B cell (primary cell): ENCODE data around the gene NKX3-2. TPM values are rescaled to one million over a fixed set of nuclear protein-coding genes. Genes with fewer than 3 reads are reported as not detected.

Source experiments
- ATAC-seq: fragments of 200-7000 bp; cut with Tn5 transposase; one replicate; pipeline ENCODE4 v1.10.0; 2021; ENCODE audit warnings: low read depth, mild to moderate bottlenecking, moderate number of reproducible peaks, moderate library complexity
- CTCF ChIA-PET: fragments of 350-600 bp; sonication (Branson Sonifier 250); formaldehyde crosslinking; loops from one replicate; lab custom pipeline; 2021; ENCODE audit warnings: antibody characterized with exemption, inconsistent platforms; lab: Charles Lee
- POLR2A ChIA-PET: fragments of 350-600 bp; sonication (Branson Sonifier 250); formaldehyde crosslinking; loops from one replicate; lab custom pipeline; 2021; ENCODE audit warnings: antibody characterized with exemption; lab: Charles Lee
- DNase-seq: peaks from one replicate; pipeline ENCODE4 v3.0.0; 2013
- H2AFZ ChIP-seq: 2 replicates; pipeline ENCODE4 v1.6.1; 2012; ENCODE audit warnings: mild to moderate bottlenecking, low read depth, low read length; ENCODE audit not compliant: insufficient read depth, poor library complexity, severe bottlenecking
- H3K27ac ChIP-seq, 2 donors: 1 replicate in 1 of 2; 2 replicates in 1 of 2; pipeline ENCODE4 v1.5.1; 2012 to 2013; ENCODE audit warnings: low read length in 2 of 2, mild to moderate bottlenecking in 2 of 2, moderate library complexity in 1 of 2
- H3K27me3 ChIP-seq, 4 experiments: fragments of 200-600 bp in 1 of 4; sonication (generic) in 1 of 4; replicated peaks in 1 of 4; 1 replicate in 2 of 4; 2 replicates in 2 of 4; pipeline versions ENCODE4 v1.6.1 to v1.7.0; 2013 to 2016; ENCODE audit warnings: low read length in 3 of 4, mild to moderate bottlenecking in 2 of 4, mixed read lengths in 1 of 4, moderate library complexity in 1 of 4; ENCODE audit not compliant: insufficient read depth in 4 of 4, control insufficient read depth in 3 of 4; ENCODE audit errors: control extremely low read depth in 1 of 4
- H3K36me3 ChIP-seq, 2 experiments: replicated peaks in 1 of 2; 1 replicate in 1 of 2; 2 replicates in 1 of 2; pipeline versions ENCODE4 v1.6.1 to v1.7.1; 2013; ENCODE audit warnings: low read length in 1 of 2; ENCODE audit not compliant: insufficient read depth in 2 of 2, control insufficient read depth in 1 of 2; ENCODE audit errors: control extremely low read depth in 1 of 2, extremely low read depth in 1 of 2
- H3K4me1 ChIP-seq, 2 donors: fragments of 200-600 bp in 1 of 2; sonication (generic) in 1 of 2; 1 replicate in 1 of 2; 2 replicates in 1 of 2; pipeline versions ENCODE4 v1.5.1 to v1.6.1; 2013 to 2017; ENCODE audit warnings: low read length in 2 of 2; ENCODE audit not compliant: control insufficient read depth in 2 of 2, insufficient read depth in 2 of 2
- H3K4me2 ChIP-seq: replicated peaks from 2 replicates; pipeline ENCODE3; 2012; ENCODE audit warnings: mild to moderate bottlenecking, low read depth, low read length; ENCODE audit not compliant: poor library complexity, severe bottlenecking
- H3K4me3 ChIP-seq, 5 experiments: fragments of 200-600 bp in 1 of 5; sonication (generic) in 1 of 5; 1 replicate in 3 of 5; 2 replicates in 2 of 5; pipeline versions ENCODE4 v1.5.1 to v1.7.0; 2011 to 2016; ENCODE audit warnings: low read length in 4 of 5, mild to moderate bottlenecking in 4 of 5, low read depth in 2 of 5, control low read depth in 1 of 5, moderate library complexity in 1 of 5; ENCODE audit not compliant: insufficient read depth in 1 of 5; ENCODE audit errors: control extremely low read depth in 1 of 5, extremely low read depth in 1 of 5
- H3K79me2 ChIP-seq: fragments of 200-600 bp; sonication (generic); one replicate; pipeline ENCODE4 v1.6.0; 2016; ENCODE audit warnings: low read length; ENCODE audit not compliant: control insufficient read depth, insufficient read depth
- H3K9ac ChIP-seq: fragments of 200-600 bp; sonication (generic); 2 replicates; pipeline ENCODE4 v1.6.1; 2017; ENCODE audit warnings: mild to moderate bottlenecking, low read length, moderate library complexity
- H3K9me3 ChIP-seq, 3 donors: one replicate each; pipeline versions ENCODE4 v1.6.1 to v1.7.1; 2013; ENCODE audit warnings: low read length in 2 of 3; ENCODE audit not compliant: control insufficient read depth in 2 of 3, insufficient read depth in 1 of 3; ENCODE audit errors: control extremely low read depth in 1 of 3
- H4K20me1 ChIP-seq: 2 replicates; pipeline ENCODE4 v1.6.0; 2012; ENCODE audit warnings: mild to moderate bottlenecking, low read length; ENCODE audit not compliant: insufficient read depth, control insufficient read depth, poor library complexity, severe bottlenecking
- H3K27ac Mint-ChIP-seq: one replicate; pipeline ENCODE4 v1.8.0; 2021; ENCODE audit warnings: mixed read lengths
- H3K27me3 Mint-ChIP-seq: one replicate; pipeline ENCODE4 v1.8.0; 2021; ENCODE audit warnings: mixed read lengths
- H3K4me1 Mint-ChIP-seq: one replicate; pipeline ENCODE4 v1.8.0; 2021; ENCODE audit warnings: mixed read lengths
- H3K4me3 Mint-ChIP-seq: one replicate; pipeline ENCODE4 v1.8.0; 2021; ENCODE audit warnings: mixed read lengths
- H3K9me3 Mint-ChIP-seq: one replicate; pipeline ENCODE4 v1.8.0; 2022; ENCODE audit warnings: mixed read lengths; ENCODE audit not compliant: insufficient read depth
- EZH2 ChIP-seq: IDR thresholded peaks from 2 replicates; pipeline ENCODE4 v1.6.1; 2012; ENCODE audit warnings: borderline replicate concordance, low read depth, mild to moderate bottlenecking, moderate library complexity, low read length; ENCODE audit not compliant: insufficient read depth, poor library complexity, severe bottlenecking
- WGBS: methylation state at CpG from one replicate; pipeline ENCODE4 v1.1.5; 2013; ENCODE audit warnings: missing lambda C conversion rate; ENCODE audit not compliant: insufficient coverage; 5-methylcytosine and 5-hydroxymethylcytosine counted together
- intact Hi-C: fragments of 100-400 bp; cut with micrococcal nuclease; formaldehyde crosslinking; loops from one replicate; pipeline ENCODE4 v1.10.0; 2022
- polyA plus RNA-seq: library from polyadenylated mRNA; depleted of rRNA; stranded (reverse); fragments of >200 nt; gene quantifications from 2 replicates; pipeline ENCODE4 v1.2.3, GENCODE V29; 2012
- total RNA-seq, 2 donors: library from RNA; stranded (reverse); fragments of 120-200 nt in 1 of 2; gene quantifications; 1 replicate in 1 of 2; 2 replicates in 1 of 2; pipeline versions ENCODE4 v1.2.3 to v1.2.4, GENCODE V29; 2013 to 2022
- TF ChIP-seq, protein P1 (sequence below): fragments of 200-600 bp; IDR thresholded peaks from one replicate; pipeline ENCODE4 v1.8.0; 2022; ENCODE audit warnings: antibody characterized with exemption, mild to moderate bottlenecking

The NKX3-2 gene
- total and polyA plus RNA-seq, 2 donors (not counting 1 experiment from before 2014, with no cell fraction given), result not detected

DNA sequence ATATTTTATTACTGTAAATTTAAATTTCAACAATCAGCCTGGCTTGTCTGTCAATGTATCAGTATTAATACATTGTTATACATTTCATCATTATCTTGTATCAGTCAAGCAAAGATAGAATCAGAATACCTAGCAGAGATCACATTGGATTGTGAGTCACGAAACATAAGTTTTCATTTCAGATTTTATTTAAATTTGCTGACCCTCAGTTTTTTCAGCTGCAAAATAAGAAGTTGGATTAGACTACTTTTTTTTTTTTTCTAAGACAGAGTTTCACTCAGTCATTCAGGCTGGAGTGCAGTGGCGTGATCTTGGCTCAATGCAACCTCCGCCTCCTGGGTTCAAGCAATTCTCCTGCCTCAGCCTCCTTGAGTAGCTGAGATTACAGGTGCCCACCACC, 33.4 kb upstream of the NKX3-2 start:
- Mint-ChIP-seq H3K27me3 (no peaks in the 10 kb centered on the region), H3K4me3 (no peak overlapping the region), H3K4me1 (no peaks in the 10 kb centered on the region), H3K9me3 (no peaks in the 10 kb centered on the region), H3K27ac (no peak overlapping the region)
- peaks cover 6 to 83% of the 10 kb centered on the region in 2 experiments for H3K36me3 ChIP-seq
- intact Hi-C loops, result no loop called here
- H3K4me2 ChIP-seq, result no peak overlapping the region
- H2AFZ ChIP-seq, result no peak overlapping the region
- no peaks in the 10 kb centered on the region for H4K20me1 ChIP-seq
- H3K4me3 ChIP-seq, result no peak overlapping the region
- H3K79me2 ChIP-seq, result no peaks in the 10 kb centered on the region
- ChIA-PET CTCF (interaction anchor here (0.5 kb wide), 1 partner anchor 720 kb away, joined by 3 read pairs; no protein-coding TSS in a partner anchor), POLR2A (no interaction called here)
- ATAC-seq, result no peak
- H3K4me1 ChIP-seq, result no peaks in the 10 kb centered on the region
- H3K27ac ChIP-seq, result no peak overlapping the region
- no CpG with 5 or more reads among the region's 3 CpGs for WGBS
- H3K9ac ChIP-seq, result no peak overlapping the region
- H3K27me3 ChIP-seq, result no peaks in the 10 kb centered on the region
- no peaks in the 10 kb centered on the region for H3K9me3 ChIP-seq
- no peak for DNase-seq
- TF ChIP-seq, protein P1, sequence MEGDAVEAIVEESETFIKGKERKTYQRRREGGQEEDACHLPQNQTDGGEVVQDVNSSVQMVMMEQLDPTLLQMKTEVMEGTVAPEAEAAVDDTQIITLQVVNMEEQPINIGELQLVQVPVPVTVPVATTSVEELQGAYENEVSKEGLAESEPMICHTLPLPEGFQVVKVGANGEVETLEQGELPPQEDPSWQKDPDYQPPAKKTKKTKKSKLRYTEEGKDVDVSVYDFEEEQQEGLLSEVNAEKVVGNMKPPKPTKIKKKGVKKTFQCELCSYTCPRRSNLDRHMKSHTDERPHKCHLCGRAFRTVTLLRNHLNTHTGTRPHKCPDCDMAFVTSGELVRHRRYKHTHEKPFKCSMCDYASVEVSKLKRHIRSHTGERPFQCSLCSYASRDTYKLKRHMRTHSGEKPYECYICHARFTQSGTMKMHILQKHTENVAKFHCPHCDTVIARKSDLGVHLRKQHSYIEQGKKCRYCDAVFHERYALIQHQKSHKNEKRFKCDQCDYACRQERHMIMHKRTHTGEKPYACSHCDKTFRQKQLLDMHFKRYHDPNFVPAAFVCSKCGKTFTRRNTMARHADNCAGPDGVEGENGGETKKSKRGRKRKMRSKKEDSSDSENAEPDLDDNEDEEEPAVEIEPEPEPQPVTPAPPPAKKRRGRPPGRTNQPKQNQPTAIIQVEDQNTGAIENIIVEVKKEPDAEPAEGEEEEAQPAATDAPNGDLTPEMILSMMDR, result no peak

DNA sequence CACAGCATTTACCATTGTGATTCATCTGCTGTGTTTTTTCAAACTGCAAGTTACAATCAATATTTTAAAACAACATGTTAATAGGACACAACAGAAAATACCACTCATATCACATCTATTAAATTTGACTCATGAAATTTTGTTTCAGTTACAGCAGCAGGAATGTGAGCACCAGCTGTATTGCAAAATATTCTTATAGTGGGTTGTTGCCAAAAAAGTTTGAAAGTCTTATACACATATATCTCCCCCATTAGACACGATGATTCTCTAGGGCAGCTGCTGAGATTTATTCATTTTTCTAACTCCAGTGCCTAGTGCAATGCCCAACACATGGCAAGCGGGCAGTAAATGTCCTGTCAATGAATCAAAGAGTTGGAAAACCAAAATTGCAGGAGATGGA, 26.6 kb upstream of the NKX3-2 start:
- TF ChIP-seq, protein P1, result no peak
- TF ChIP-seq EZH2, result no peak
- no peak for ATAC-seq
- H3K27ac Mint-ChIP-seq, result no peak overlapping the region
- no peak overlapping the region for H2AFZ ChIP-seq
- ChIA-PET CTCF (no interaction called here), POLR2A (no interaction called here)
- no peaks in the 10 kb centered on the region for H3K27me3 Mint-ChIP-seq
- no peak for DNase-seq
- no peaks in the 10 kb centered on the region for H3K79me2 ChIP-seq
- no peak overlapping the region for H3K4me3 Mint-ChIP-seq
- no peak overlapping the region for H3K4me3 ChIP-seq
- H3K36me3 ChIP-seq, result peaks cover 8 to 75% of the 10 kb centered on the region in 2 experiments
- no peaks in the 10 kb centered on the region for H3K9me3 Mint-ChIP-seq
- no peaks in the 10 kb centered on the region for H3K9me3 ChIP-seq
- intact Hi-C loops, result no loop called here
- H3K4me1 Mint-ChIP-seq, result no peaks in the 10 kb centered on the region
- H3K4me1 ChIP-seq, result no peaks in the 10 kb centered on the region
- no peak overlapping the region for H3K4me2 ChIP-seq
- no CpG with 5 or more reads among the region's 2 CpGs for WGBS
- no peak overlapping the region for H3K27ac ChIP-seq
- no peak overlapping the region for H3K9ac ChIP-seq
- no peaks in the 10 kb centered on the region for H3K27me3 ChIP-seq
- no peaks in the 10 kb centered on the region for H4K20me1 ChIP-seq
